Fibroblast of lung (primary cell): ENCODE data around the gene STRN3.

Source experiments
- CTCF ChIP-seq, 2 donors: IDR thresholded peaks in 1 of 2; conservative IDR thresholded peaks in 1 of 2; 1 replicate in 1 of 2; 2 replicates in 1 of 2; pipeline ENCODE4 v1.5.1; 2011 to 2012; ENCODE audit warnings: low read length in 2 of 2, control low read depth in 1 of 2, inconsistent platforms in 1 of 2, low read depth in 1 of 2, mild to moderate bottlenecking in 1 of 2
- EZH2 ChIP-seq: IDR thresholded peaks from 2 replicates; pipeline ENCODE4 v1.5.1; 2012; ENCODE audit warnings: low read length, control low read depth, mild to moderate bottlenecking; ENCODE audit errors: missing control alignments

GRCh38 chr14:31000629-31001338 is 25.4 kb downstream of the STRN3 start:
- TF ChIP-seq CTCF (conservative IDR thresholded peaks at IDR 0.05 in 1 of 2, IDR thresholded peaks at IDR 0.05 in 1 of 2; ENCODE audit: low read depth in 1 of 2, low read length in 2 of 2) (no peak), EZH2 (no peak)
